NCI-H82 treated with DMSO at 0.1 percent for 48 hours (cell line): Measurements from ENCODE around the gene KRTAP10-9.
"Not testable (repeated sequence)": the region's sequence is repeated elsewhere in the genome, so short reads cannot be mapped to it uniquely, and the experiment has no call there.

ENCODE experiments used
- DNase-seq: peaks from one replicate; lab custom pipeline; 2025; ENCODE audit not compliant: unreplicated experiment; lab: John Stamatoyannopoulos, UW

KRTAP10-9 gene

GRCh38 chr21:44594406-44594916, 32.4 kb upstream of the KRTAP10-9 start:
- DNase-seq, result no peak

- DNase-seq, result no peak
Measured at GRCh38 chr21:44595524-44595923, 31.4 kb upstream of the KRTAP10-9 start.

GRCh38 chr21:44596068-44596725, 30.7 kb upstream of the KRTAP10-9 start:
- DNase-seq, result no peak

- DNase-seq, result no peak
Measured at GRCh38 chr21:44598061-44598460, 28.8 kb upstream of the KRTAP10-9 start.

GRCh38 chr21:44599264-44600029, 27.4 kb upstream of the KRTAP10-9 start:
- DNase-seq, result no peak

GRCh38 chr21:44600118-44600978, 26.5 kb upstream of the KRTAP10-9 start, which contains the start of gene KRTAP10-7:
Gene KRTAP10-7, plus strand, starts transcription at chr21:44600597. Its CDS starts 25 bp downstream, at chr21:44600622.
- not testable (repeated sequence) for DNase-seq

GRCh38 chr21:44601091-44601490, 25.8 kb upstream of the KRTAP10-9 start:
- not testable (repeated sequence) for DNase-seq

GRCh38 chr21:44601596-44602462, 25.1 kb upstream of the KRTAP10-9 start:
- DNase-seq, result no peak

- no peak for DNase-seq
Measured at GRCh38 chr21:44602463-44602850, 24.4 kb upstream of the KRTAP10-9 start.

GRCh38 chr21:44603109-44603875, 23.6 kb upstream of the KRTAP10-9 start:
- no peak for DNase-seq

- no peak for DNase-seq
Measured at GRCh38 chr21:44603911-44604310, 23.0 kb upstream of the KRTAP10-9 start.

- DNase-seq, result no peak
Measured at GRCh38 chr21:44606495-44606894, 20.4 kb upstream of the KRTAP10-9 start.

- DNase-seq, result no peak
Measured at GRCh38 chr21:44609193-44609592, 17.7 kb upstream of the KRTAP10-9 start.

- DNase-seq, result not testable (repeated sequence)
Measured at GRCh38 chr21:44610157-44610843, 16.6 kb upstream of the KRTAP10-9 start.

- DNase-seq, result no peak
Measured at GRCh38 chr21:44611551-44611950, 15.3 kb upstream of the KRTAP10-9 start.

GRCh38 chr21:44612029-44612486, 14.8 kb upstream of the KRTAP10-9 start, which contains the start of gene KRTAP10-8:
Gene KRTAP10-8, plus strand, starts transcription at chr21:44612079. Its CDS starts 22 bp downstream, at chr21:44612101.
- DNase-seq, result no peak

- DNase-seq, result no peak
Measured at GRCh38 chr21:44612669-44613229, 14.1 kb upstream of the KRTAP10-9 start.

- no peak for DNase-seq
Measured at GRCh38 chr21:44613386-44614155, 13.3 kb upstream of the KRTAP10-9 start.
